ENCODE measurements around the gene CFAP45.

CFAP45 gene

DNA sequence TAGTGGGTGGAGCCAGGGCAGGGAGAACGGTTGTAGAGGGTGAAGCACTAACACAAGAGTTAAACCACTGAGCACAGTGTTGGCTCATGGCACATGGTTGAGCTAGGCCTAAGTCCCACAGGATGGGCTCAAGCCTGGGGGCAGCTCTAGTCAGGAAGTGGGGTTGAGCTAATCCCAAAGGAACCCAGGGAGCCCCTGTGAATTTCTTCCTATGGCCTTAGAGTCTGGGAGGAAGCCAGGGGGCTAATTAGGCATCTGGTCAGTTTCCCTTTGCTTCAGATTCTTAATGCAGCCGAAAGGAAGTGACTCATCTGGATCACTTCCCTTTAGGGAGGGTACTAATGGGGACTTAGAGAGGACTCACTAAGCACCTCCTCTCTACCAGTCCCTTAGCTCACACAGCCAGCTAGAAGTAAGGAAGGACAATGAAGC is 10.1 kb downstream of the CFAP45 start:
- H3K36me3 ChIP-seq: no peaks in the 10 kb centered on the region
- DNase-seq: peak; percentile 46
- TF ChIP-seq CTCF (IDR thresholded peaks at IDR 0.05; ENCODE audit: low read depth, low read length): no peak
- H3K27me3 ChIP-seq: no peaks in the 10 kb centered on the region
- H3K4me3 ChIP-seq (ENCODE audit: low read depth, low read length): no peak overlapping the region
- H3K4me1 ChIP-seq: peaks cover 8% of the 10 kb centered on the region
- no peaks in the 10 kb centered on the region for H3K9me3 ChIP-seq

GRCh38 chr1:159889202-159889601 is 10.8 kb downstream of the CFAP45 start:
- TF ChIP-seq CTCF (IDR thresholded peaks at IDR 0.05; ENCODE audit: low read depth, low read length): no peak
- no peak for DNase-seq
- H3K36me3 ChIP-seq: no peaks in the 10 kb centered on the region
- H3K27me3 ChIP-seq: no peaks in the 10 kb centered on the region
- no peaks in the 10 kb centered on the region for H3K9me3 ChIP-seq
- no peak overlapping the region for H3K4me3 ChIP-seq (ENCODE audit: low read depth, low read length)
- H3K4me1 ChIP-seq: peaks cover 8% of the 10 kb centered on the region

DNA sequence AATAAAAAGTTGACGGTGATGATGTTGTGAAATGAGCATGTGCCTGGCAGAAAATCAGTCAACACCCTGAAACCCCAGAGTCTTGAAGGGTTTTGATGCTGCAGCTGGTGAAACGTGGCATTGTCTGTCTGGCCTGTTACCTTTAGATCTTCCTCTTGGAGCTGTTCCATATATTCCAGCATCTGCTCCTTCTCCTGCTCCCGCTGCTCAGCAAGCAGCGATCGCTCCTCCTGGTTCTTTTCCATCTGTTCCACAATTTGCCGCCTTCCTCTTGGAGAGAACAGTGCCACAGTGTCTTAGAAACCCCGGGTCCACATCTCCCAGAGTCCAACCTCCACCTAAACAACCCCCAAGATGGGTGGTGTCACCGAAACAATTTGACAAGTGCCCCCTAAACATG is 15.7 kb downstream of the CFAP45 start:
- DNase-seq: no peak
- no peak for TF ChIP-seq CTCF (IDR thresholded peaks at IDR 0.05; ENCODE audit: low read depth, low read length)
- Histone ChIP-seq H3K9me3 (no peaks in the 10 kb centered on the region), H3K4me3 (ENCODE audit: low read depth, low read length) (no peak overlapping the region), H3K36me3 (no peaks in the 10 kb centered on the region), H3K4me1 (peaks cover 26% of the 10 kb centered on the region), H3K27me3 (no peaks in the 10 kb centered on the region)

- peaks cover 29% of the 10 kb centered on the region for H3K4me1 ChIP-seq
- TF ChIP-seq CTCF (IDR thresholded peaks at IDR 0.05; ENCODE audit: low read depth, low read length): no peak
- H3K36me3 ChIP-seq: no peaks in the 10 kb centered on the region
- H3K4me3 ChIP-seq (ENCODE audit: low read depth, low read length): no peak overlapping the region
- no peaks in the 10 kb centered on the region for H3K9me3 ChIP-seq
- no peaks in the 10 kb centered on the region for H3K27me3 ChIP-seq
- DNase-seq: no peak
These were observed 16.8 kb downstream of the CFAP45 start for GRCh38 chr1:159883134-159883533.

DNA sequence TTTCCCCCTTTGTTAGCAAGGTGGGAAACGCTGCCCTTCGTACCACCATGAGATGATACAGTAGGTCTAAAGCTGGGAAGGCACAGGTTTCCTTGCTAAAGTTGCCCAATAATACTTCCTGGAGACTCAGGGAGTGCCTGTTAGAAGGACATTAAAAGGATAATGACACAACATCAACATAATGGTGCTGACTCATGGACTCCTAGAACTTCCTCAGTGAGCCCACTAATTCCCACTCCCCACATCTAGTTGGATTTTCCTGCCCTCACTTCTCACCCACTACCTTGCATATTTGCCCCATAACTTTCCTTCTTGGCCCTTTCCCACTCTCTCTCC is 17.5 kb downstream of the CFAP45 start:
- DNase-seq: no peak
- H3K27me3 ChIP-seq: no peaks in the 10 kb centered on the region
- no peaks in the 10 kb centered on the region for H3K36me3 ChIP-seq
- H3K9me3 ChIP-seq: no peaks in the 10 kb centered on the region
- H3K4me1 ChIP-seq: peaks cover 32% of the 10 kb centered on the region
- TF ChIP-seq CTCF (IDR thresholded peaks at IDR 0.05; ENCODE audit: low read depth, low read length): no peak
- no peak overlapping the region for H3K4me3 ChIP-seq (ENCODE audit: low read depth, low read length)

DNA sequence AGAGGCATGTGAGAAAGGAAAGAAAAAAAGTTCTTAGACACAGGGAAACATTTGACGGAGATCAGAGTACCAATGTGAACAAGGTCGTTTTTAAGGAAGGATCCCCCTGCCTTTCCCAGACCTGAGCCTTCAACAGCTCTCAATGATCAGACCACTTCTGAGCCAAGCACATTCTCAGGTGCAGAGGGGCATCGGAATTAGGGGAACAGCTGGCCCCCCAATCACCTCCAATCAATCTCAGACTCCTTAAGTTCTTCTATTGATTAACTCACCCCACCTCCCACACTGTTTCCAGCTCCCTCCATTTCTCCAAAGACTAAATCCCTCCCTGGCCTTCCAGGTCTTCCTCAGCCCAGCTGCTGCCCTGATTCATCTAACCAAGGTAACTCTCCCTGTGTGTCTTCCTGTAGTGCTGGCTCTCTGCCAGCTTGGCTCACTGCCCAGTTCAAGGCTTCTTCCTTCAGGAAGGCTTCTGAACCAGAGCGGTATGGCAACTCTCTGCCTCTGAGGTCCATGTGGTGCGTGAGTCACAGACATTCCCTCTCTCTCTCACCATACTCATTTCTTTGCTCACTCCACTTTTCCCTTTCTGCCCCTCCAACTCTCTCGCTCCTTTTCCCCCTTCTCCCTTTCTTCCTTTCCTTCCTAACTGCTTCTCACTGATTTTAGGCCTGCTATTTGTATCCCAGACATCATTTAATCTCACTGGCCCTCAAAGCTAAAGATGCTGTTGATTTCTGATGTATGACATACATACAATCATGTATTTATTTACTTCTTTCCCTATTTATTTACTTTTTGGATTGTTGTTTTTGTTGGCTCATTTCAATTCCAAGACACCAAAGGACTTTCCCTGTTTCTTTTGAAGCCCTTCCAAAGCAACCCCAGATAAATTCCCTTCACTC is 18.1 kb downstream of the CFAP45 start:
- peak; percentile 91 for DNase-seq
- Histone ChIP-seq H3K4me3 (ENCODE audit: low read depth, low read length) (no peak overlapping the region), H3K4me1 (peaks cover 32% of the 10 kb centered on the region), H3K27me3 (no peaks in the 10 kb centered on the region), H3K36me3 (no peaks in the 10 kb centered on the region), H3K9me3 (no peaks in the 10 kb centered on the region)
- no peak for TF ChIP-seq CTCF (IDR thresholded peaks at IDR 0.05; ENCODE audit: low read depth, low read length)
